Breast epithelium (tissue), 4 donors: ENCODE data around the gene DDR2. TPM values are rescaled to one million over a fixed set of nuclear protein-coding genes. Genes with fewer than 3 reads are reported as not detected.

Experiments used
- DNase-seq, 2 donors: peaks; one replicate each; pipeline ENCODE4 v3.0.0-alpha.2; 2019; ENCODE audit warnings: low spot score in 2 of 2
- H3K27ac ChIP-seq, 2 donors: fragments of 200-600 bp; sonication (generic) in 1 of 2; one replicate each; pipeline ENCODE4 v1.5.1; 2016 to 2019; ENCODE audit warnings: mild to moderate bottlenecking in 1 of 2
- H3K27me3 ChIP-seq, 2 donors: fragments of 200-600 bp; sonication (generic) in 1 of 2; one replicate each; pipeline versions ENCODE4 v1.5.1 to v1.6.0; 2017 to 2019; ENCODE audit warnings: control low read depth in 1 of 2, mild to moderate bottlenecking in 1 of 2
- H3K36me3 ChIP-seq: fragments of 200-600 bp; one replicate; pipeline ENCODE4 v1.5.1; 2019
- H3K4me1 ChIP-seq, 2 donors: fragments of 200-600 bp; sonication (generic); one replicate each; pipeline ENCODE4 v1.5.1; 2016 to 2019; ENCODE audit warnings: control low read depth in 1 of 2
- H3K4me3 ChIP-seq, 3 donors: fragments of 200-600 bp; sonication (generic); 1 replicate in 2 of 3; 2 replicates in 1 of 3; pipeline ENCODE4 v1.5.1; 2016 to 2019; ENCODE audit warnings: mild to moderate bottlenecking in 3 of 3, moderate library complexity in 2 of 3
- H3K9me3 ChIP-seq, 2 donors: fragments of 200-600 bp; sonication (generic) in 1 of 2; one replicate each; pipeline ENCODE4 v1.5.1; 2016 to 2019; ENCODE audit warnings: control low read depth in 1 of 2
- POLR2A ChIP-seq: fragments of 450-650 bp; IDR thresholded peaks from one replicate; pipeline ENCODE4 v1.6.1; 2016; ENCODE audit warnings: antibody characterized with exemption, mild to moderate bottlenecking, moderate library complexity
- POLR2AphosphoS5 ChIP-seq, 3 donors: sonication (generic); formaldehyde crosslinking; IDR thresholded peaks; one replicate each; pipeline ENCODE4 v1.6.1; 2017; ENCODE audit warnings: antibody characterized with exemption in 3 of 3
- intact Hi-C: fragments of 100-400 bp; cut with DNase I; formaldehyde crosslinking; loops from one replicate; pipeline ENCODE4 v1.15.1; 2023; ENCODE audit warnings: low total_unique reads
- total RNA-seq, 3 donors: library from RNA; depleted of rRNA; stranded (reverse); fragments of >200 nt; gene quantifications; one replicate each; pipeline ENCODE4 v1.1.0, GENCODE V29; 2016
- TF ChIP-seq, protein P1 (sequence below), 3 donors: fragments of 450-650 bp; IDR thresholded peaks; one replicate each; pipeline ENCODE4 v1.5.1; 2016 to 2017; ENCODE audit warnings: antibody characterized with exemption in 3 of 3, mild to moderate bottlenecking in 3 of 3, moderate library complexity in 3 of 3

Gene DDR2
- total RNA-seq, 3 donors from 2014 or later = 41.9 to 238 (median 47.2) TPM

DNA sequence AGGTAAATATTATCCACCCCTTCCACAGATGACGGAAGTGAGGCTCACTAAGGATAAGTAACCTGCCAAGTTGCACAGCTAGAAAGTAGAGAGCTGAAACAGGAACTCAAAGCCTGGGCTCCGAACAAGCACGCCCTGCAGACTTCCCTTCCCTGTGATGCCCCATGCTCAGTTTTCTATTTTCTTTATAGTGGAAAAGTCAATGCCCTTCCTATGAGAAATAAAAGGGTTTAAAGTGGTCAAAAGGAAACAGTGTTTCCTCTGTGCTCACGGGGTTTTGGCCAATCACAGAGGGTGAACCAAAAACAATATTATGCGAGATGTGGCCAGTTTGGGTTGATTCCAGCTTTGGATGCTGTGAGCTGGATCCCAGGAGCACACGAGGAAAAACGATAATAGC is 44.5 kb downstream of the DDR2 start:
- DNase-seq = no peak

DNA sequence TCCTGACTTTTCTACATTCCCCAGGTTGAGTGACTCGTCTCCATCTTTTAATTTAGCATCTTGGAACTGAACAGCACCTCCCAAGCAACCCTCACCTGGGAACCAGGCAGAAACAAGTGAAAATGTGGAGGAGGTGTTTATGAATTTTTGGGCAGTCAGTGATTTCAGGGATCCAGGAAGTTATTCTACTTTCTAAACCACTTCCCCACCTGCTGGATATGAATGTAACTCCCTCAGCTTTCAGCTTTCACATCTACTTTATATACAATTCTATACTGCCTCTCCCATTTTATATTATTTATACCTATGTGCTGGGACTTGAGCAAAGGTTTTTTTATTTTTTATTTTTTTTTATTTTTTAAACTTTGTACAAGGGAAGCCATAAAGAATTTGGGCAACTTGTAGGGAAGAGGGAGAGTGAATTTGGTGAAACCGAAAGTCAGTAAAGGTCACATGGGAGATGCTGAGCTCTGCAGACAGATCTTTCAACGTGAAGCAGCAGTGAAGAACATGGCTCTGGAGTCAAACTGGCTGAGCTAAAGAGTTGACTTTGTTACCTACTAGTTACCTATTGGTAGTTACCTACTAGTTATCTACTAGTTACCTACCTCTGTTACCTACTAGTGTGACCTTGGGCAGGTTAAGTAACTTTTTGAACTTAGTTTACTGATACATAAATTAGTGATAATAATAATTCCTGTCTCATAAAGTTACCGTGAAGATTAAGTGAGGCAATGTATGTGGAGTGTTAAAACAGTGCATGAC is 45.5 kb downstream of the DDR2 start:
- H3K9me3 ChIP-seq = no peaks in the 10 kb centered on the region
- DNase-seq = no peak
- intact Hi-C loops = no loop called here
- H3K27ac ChIP-seq = peak overlapping the region; percentile 56 to 60
- H3K4me1 ChIP-seq = peaks cover 2 to 5% of the 10 kb centered on the region in 2 donors
- H3K27me3 ChIP-seq = no peaks in the 10 kb centered on the region
- H3K36me3 ChIP-seq = no peaks in the 10 kb centered on the region
- TF ChIP-seq, protein P1, sequence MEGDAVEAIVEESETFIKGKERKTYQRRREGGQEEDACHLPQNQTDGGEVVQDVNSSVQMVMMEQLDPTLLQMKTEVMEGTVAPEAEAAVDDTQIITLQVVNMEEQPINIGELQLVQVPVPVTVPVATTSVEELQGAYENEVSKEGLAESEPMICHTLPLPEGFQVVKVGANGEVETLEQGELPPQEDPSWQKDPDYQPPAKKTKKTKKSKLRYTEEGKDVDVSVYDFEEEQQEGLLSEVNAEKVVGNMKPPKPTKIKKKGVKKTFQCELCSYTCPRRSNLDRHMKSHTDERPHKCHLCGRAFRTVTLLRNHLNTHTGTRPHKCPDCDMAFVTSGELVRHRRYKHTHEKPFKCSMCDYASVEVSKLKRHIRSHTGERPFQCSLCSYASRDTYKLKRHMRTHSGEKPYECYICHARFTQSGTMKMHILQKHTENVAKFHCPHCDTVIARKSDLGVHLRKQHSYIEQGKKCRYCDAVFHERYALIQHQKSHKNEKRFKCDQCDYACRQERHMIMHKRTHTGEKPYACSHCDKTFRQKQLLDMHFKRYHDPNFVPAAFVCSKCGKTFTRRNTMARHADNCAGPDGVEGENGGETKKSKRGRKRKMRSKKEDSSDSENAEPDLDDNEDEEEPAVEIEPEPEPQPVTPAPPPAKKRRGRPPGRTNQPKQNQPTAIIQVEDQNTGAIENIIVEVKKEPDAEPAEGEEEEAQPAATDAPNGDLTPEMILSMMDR (IDR thresholded peaks at IDR 0.05) = no peak
- TF ChIP-seq POLR2AphosphoS5 (IDR thresholded peaks at IDR 0.05) (no peak), POLR2A (no peak)
- no peak overlapping the region for H3K4me3 ChIP-seq

More for the DNA sequence above, 44.5 kb downstream of the DDR2 start:
- intact Hi-C loops = no loop called here
- no peaks in the 10 kb centered on the region for H3K36me3 ChIP-seq
- H3K9me3 ChIP-seq = no peaks in the 10 kb centered on the region
- TF ChIP-seq POLR2AphosphoS5 (IDR thresholded peaks at IDR 0.05) = no peak
- TF ChIP-seq POLR2A = no peak
- TF ChIP-seq, protein P1 (IDR thresholded peaks at IDR 0.05) = no peak
- no peak overlapping the region for H3K4me3 ChIP-seq
- H3K27me3 ChIP-seq = no peaks in the 10 kb centered on the region
- H3K4me1 ChIP-seq = peaks cover 2 to 5% of the 10 kb centered on the region in 2 donors
- H3K27ac ChIP-seq = peak overlapping the region in 1 of 2 donors; percentile 6

DNA sequence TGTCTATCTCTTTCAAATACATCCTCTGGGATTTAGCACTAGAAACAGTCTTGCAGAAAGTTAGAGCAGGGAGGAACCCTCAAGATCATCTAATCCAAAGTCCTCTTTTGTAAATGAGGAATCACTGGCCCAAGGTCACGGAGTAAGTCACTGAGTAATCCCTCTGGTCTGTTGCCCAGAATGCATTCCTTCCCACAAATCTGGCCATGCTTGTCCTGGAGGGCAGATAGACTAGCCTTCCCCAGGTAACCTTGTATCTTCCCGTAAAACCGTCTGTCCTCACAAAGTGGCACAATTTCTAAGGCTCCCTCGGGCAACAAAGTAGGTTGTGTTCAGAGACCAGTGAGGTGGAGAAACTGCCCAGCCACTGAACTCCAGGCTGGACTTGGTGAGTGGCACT is 46.2 kb downstream of the DDR2 start:
- Histone ChIP-seq H3K27me3 (no peaks in the 10 kb centered on the region), H3K36me3 (no peaks in the 10 kb centered on the region), H3K4me1 (peaks cover 2 to 5% of the 10 kb centered on the region in 2 donors), H3K9me3 (no peaks in the 10 kb centered on the region), H3K4me3 (no peak overlapping the region), H3K27ac (peak overlapping the region; percentile 56 to 60)
- intact Hi-C loops = no loop called here
- TF ChIP-seq POLR2AphosphoS5 (IDR thresholded peaks at IDR 0.05) (peak; percentile 18 to 54 (median 30)), POLR2A (no peak)
- DNase-seq = peak in 1 of 2 donors; percentile 66

DNA sequence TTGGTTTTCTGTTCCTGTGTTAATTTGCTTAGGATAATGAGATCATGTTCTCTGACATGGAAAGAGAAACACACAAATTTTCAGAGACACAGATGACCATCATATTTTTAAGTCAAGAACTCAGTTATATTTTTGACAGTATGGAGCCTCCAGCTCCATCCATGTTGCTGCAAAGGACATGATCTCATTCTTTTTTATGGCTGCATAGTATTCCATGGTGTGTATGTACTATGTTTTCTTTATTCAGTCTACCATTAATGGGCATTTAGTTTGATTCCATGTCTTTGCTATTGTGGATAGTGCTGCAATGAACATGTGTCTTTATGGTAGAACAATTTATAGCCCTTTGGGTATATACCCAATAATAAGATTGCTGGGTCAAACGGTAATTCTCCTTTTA is 47.0 kb downstream of the DDR2 start:
- H3K36me3 ChIP-seq = no peaks in the 10 kb centered on the region
- intact Hi-C loops = no loop called here
- no peak overlapping the region for H3K4me3 ChIP-seq
- peaks cover 2 to 5% of the 10 kb centered on the region in 2 donors for H3K4me1 ChIP-seq
- H3K27ac ChIP-seq = peak overlapping the region; percentile 56 to 60
- H3K9me3 ChIP-seq = no peaks in the 10 kb centered on the region
- H3K27me3 ChIP-seq = no peaks in the 10 kb centered on the region
- TF ChIP-seq POLR2AphosphoS5 (IDR thresholded peaks at IDR 0.05) = no peak
- TF ChIP-seq, protein P1 (IDR thresholded peaks at IDR 0.05) = no peak
- TF ChIP-seq POLR2A = no peak
- no peak for DNase-seq

DNA sequence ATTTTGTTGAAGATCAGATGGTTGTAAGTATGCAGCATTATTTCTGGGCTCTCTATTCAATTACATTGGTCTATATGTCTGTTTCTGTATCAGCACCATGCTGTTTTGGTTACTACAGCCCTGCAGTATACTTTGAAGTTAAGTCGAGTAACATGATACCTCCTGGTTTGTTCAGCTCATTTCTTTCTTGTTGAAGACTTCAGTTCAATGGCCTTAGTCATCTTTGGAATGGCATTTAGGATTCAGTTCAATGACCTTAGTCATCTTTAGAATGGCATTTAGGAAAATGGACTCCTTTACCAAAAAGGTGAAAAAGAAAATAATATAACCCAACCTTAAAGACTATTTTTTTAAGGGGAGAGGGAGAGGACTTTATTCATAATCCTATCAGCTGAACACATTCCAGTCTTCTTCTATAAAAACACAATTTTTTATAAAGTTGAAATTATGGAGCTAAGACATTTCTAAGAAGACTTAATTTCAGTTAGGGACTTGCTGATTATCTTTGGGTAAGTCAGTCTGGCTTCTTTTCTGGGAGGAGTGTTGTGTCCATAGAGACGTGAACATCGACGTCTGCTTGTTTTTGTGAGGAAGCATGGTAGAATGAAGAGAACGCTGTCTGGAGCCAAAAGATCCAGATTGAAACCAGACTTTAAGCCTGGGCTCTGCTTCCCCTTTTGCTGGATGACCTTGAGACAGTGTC is 48.3 kb downstream of the DDR2 start:
- no peak overlapping the region for H3K4me3 ChIP-seq
- intact Hi-C loops = no loop called here
- H3K27me3 ChIP-seq = no peaks in the 10 kb centered on the region
- TF ChIP-seq POLR2AphosphoS5 (IDR thresholded peaks at IDR 0.05) (no peak), POLR2A (no peak)
- TF ChIP-seq, protein P1 (IDR thresholded peaks at IDR 0.05) = no peak
- peak overlapping the region; percentile 25 to 56 for H3K27ac ChIP-seq
- H3K36me3 ChIP-seq = no peaks in the 10 kb centered on the region
- DNase-seq = no peak
- peaks cover 2 to 5% of the 10 kb centered on the region in 2 donors for H3K4me1 ChIP-seq
- no peaks in the 10 kb centered on the region for H3K9me3 ChIP-seq
